Inferior parietal cortex (tissue), 1 donor: ENCODE measurements around the gene ABO.
"Not testable (repeated sequence)": the region's sequence is repeated elsewhere in the genome, so short reads cannot be mapped to it uniquely, and the experiment has no call there.

Experiments used
- DNase-seq: peaks from one replicate; pipeline ENCODE4 v3.0.0-alpha.2; 2016; ENCODE audit errors: extremely low spot score

The ABO gene

DNA sequence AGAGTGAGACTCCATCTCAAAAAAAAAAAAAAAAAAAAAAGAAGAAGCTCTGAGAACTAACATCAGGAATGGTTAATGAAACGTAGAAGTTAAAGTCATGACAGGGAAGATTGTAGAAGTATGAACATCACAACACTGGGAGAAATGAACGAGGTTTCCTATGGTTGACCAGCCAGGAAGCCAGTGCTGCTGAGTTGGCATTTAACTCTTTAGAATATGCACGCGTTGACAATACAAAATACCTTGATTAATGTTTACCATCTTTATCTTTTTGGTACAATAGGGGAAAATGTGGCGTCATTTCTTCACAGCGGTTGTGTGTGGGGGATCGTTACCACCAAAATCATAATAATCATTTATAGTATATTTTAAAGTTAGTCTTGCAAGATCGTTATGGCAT, 32.0 kb downstream of the ABO start:
- no peak for DNase-seq

- no peak for DNase-seq
These were observed 32.8 kb downstream of the ABO start for GRCh38 chr9:133242241-133242640.

GRCh38 chr9:133239533-133240090, 35.4 kb downstream of the ABO start:
- no peak for DNase-seq

GRCh38 chr9:133238851-133239532, 36.0 kb downstream of the ABO start:
- peak; percentile 28 for DNase-seq

- peak; percentile 11 for DNase-seq
These were observed 36.6 kb downstream of the ABO start for GRCh38 chr9:133238272-133238850.

GRCh38 chr9:133237035-133237731, 37.8 kb downstream of the ABO start:
- DNase-seq = no peak

DNA sequence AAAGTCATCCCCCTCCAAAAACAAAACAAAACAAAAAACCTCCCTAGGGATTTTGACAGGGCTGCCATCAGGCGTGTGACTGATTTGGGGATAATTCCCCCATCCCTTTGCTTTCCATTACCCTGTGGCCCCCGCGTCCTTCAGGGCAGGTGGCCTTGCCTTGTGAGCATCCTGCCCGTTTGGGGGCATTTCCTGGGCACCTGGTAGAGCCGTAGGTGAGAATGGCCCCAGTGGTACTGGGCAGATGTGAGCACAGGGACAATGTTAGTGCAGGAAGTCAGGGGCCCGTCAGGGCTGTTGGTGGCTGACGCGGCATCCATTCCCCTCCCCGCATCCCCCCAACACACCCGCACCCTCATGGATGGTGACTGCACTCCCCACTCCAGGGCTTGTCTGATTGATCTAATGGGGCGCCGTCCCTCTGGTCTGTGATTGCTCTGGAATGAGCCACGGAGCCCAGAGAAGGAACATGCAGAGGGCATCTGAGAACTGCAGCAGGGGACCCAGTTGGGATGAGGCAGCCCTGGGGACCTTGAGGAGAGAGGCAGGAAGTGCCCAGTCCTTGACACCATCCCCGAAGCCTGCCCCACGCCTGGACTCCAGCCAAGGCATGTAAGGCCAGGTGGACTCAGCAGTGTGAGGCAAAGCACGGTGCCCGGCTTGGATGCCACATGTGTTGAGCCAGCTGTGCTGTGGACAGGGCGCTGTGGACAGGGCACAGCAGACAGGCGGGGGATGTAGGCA, 38.5 kb downstream of the ABO start:
- not testable (repeated sequence) for DNase-seq

- no peak for DNase-seq
These were observed 39.3 kb downstream of the ABO start for GRCh38 chr9:133235549-133236222.

- no peak for DNase-seq
These were observed 40.3 kb downstream of the ABO start for GRCh38 chr9:133234577-133235322.

GRCh38 chr9:133233681-133234432, 41.1 kb downstream of the ABO start:
- no peak for DNase-seq

DNA sequence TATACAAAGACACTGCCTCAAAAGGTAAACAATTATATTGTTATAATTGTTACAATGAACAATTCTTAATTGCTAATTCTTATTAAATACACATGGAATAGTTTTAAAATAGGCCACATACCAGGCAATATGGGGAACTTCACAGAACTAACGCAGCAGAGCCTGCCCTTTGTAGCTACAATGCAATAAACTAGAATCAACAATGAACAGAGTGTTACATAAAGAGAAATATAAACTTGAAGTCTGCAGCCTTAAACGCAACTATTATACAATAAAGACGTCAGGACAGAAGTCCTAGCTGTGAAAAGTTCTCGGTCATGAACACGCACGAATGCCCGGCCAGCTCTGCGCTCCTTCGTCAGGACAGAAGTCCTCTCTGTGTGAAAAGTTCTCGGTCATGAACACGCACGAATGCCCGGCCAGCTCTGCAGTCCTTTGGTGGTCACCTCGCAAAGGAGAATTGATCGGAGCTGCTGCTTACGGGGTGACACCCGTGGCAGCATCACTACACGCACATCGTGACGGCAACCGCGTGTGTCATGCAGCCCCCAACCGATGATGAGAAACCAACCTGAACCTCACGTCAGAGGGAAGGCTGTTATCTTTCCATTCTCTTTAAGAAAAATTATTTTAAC, 43.0 kb downstream of the ABO start:
- not testable (repeated sequence) for DNase-seq

GRCh38 chr9:133230514-133230913, 44.5 kb downstream of the ABO start:
- not testable (repeated sequence) for DNase-seq

- DNase-seq = no peak
These were observed 44.9 kb downstream of the ABO start for GRCh38 chr9:133230093-133230492.

DNA sequence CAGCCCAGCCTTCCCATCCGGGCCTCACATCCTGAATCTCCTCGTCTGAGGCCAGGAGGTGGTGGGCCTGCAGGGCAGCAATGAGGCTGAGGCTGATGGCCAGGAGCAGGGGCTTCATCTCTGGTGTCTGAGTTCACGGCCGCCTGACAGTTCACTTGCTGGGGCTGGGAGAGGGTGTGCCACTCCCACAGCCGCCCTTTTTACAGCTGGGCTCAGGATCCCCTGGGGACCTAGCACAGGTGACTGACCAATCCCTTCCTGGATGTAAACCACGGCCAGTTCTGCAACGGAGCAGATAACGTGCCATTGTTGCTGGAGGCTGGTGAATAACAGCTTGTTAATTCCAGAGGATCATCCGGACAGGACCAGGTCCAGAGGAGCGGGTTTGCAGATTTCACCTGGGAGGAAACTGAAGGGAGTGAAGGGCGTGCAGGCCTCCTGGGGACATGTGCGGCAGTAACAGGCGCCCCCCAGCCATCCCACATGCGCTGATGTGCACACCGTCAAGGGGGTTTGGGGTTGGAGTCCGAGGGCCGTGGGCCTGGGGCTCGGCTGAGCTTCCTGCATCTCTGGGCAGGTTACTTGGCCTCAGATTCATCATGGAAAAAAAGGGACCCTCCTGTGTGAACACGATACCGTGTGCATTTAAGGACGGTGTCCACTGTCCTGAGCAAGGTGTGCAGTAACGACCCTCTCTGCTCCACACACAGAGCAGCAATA, 46.4 kb downstream of the ABO start:
- DNase-seq = not testable (repeated sequence)

DNA sequence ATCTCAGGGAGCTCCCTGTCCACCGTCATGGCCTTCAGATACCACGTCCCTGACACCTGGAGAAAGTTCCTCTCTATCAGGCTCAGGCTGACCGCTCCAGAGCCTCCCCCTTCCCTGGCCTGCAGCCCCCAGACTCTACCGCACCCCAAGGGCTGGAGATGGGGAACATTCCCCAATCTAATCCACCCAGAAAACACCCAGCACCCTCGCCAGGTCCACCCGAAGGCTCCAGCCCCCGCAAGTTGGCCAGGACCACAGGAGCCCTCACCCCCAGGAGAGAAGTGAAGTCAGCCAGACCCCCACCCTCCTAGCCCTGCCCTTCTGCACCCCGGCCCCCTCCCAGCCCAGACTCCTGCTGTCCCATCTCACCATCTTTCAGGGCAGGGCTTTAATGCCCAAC, 47.0 kb downstream of the ABO start:
- DNase-seq = not testable (repeated sequence)

GRCh38 chr9:133227242-133227860, 47.6 kb downstream of the ABO start:
- no peak for DNase-seq

DNA sequence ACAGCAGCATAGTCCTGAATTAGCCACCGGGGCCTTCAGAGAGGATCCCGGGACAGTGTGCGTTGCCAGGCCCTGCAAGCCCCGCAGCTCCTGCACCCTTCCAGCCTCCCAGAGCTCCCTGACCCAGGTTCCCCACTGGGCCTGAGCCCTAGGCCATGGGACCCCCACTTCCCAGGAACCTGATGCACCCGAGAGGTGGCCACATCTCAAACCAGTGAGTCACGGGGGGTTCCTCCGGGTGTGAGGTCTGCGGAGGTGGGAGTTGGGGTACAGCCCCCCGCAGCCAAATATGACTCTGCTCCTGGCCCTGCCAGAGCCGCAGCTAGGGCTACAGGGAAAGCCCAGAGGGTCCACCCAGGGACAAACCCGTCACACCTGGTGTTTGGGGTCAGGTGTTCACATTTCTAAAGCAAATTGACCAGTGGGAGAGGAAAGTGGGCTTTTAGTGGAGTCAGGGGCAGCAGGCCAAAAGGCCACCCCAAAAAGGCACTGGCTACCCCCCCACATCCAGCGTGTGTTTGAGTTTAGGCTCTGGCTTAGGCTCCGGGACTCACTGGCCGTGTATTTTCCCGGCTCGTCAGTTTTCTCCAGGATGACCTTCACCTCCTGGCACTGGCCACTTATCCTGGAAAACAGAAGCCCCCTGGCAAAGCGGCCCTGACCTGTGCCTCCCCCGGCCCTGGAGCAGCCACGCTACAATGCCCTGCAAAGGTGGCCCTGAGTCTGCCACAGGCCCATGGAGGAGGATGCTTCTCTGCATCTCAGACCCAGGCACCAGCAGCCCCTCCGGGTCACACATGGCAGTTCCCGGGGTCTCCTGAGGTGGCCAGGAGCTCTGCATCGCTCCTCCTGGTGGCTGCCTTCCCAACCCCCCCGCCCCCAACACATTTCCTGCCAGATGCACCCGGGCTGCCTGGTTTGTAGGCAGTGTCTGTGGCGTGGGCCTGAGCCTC, 48.5 kb downstream of the ABO start:
- no peak for DNase-seq
